NCI-H2107 treated with DMSO at 0.1 percent for 48 hours (cell line): ENCODE results near the gene TFR2.
A peak's percentile ranks its signal among the peaks of the same experiment; 100 is the strongest.

Experiments used
- DNase-seq: peaks from one replicate; lab custom pipeline; 2025; ENCODE audit not compliant: unreplicated experiment; lab: John Stamatoyannopoulos, UW

The TFR2 gene

DNA sequence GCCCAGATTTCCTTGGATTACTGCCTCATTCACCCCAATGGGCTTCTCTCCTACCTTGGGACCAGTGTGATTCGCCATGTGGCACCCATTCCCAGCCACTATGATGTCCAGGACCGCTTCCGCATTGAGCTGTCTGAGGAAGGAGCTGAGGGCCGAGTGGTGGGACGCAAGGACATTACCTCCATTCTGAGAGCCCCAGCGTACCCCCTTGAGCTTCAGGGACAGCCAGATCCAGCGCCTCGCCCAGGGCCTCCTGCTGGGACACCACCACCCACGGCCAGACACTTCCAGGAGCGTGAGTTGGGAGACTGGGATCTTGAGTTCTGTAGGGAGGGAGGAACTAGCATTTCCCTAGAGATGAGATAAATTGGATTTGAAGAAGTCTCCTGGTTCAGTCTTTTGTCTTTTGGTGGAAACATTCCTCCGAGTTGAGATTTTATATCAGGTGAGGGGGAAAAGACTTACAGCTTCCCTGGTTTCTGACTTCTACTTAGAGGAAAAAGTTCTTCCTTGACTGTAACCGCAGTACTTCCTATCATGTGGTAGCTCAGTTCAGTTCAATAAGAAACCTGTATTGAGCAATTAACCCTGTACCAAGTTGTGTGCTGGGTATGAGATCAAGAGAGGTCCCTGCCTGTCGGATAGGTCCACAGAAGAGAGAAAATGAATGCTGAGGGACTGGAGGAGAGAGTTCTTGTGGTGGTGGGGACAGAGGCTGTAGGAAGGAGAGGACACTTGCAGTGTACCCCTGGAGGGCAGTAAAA lies 27.8 kb downstream of the TFR2 start:
- no peak for DNase-seq

DNA sequence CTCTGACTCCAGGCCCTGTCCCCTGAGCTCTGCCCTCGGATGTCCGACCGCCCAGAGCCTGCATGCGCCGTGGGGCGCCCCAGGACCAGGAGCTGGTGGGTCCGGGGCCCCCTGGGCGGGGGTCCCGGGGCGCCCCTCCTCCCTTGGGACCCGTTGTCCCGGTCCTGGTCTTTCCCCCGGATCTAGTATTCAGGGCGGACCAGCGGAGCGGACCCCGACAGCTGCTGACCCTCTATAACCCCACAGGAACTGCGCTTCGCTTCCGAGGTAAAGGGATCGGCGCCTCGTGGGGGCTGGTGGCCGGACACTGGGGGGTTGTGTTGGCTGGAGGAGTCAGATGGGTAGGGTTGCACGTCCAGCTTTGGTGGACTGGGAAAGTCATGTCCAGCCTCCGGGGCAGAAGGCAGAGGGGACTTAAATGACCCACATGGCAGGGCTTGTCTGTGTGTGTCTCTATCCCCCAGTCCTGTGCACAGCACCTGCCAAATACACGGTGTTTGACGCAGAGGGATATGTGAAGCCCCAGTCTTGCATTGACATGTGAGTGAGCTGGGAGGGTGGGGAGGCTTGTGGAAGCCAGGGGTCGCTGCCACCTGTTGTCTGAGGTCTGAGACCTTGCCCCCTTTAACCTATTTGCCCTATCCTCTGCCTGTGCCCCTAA lies 28.5 kb downstream of the TFR2 start:
- DNase-seq, result no peak

GRCh38 chr7:100611983-100612729 lies 29.2 kb downstream of the TFR2 start, which contains the start of gene MOSPD3:
Gene MOSPD3, plus strand, starts transcription at chr7:100612540. Its CDS starts 252 bp downstream, at chr7:100612792.
- peak; percentile 99 for DNase-seq

GRCh38 chr7:100609958-100610357 lies 31.4 kb downstream of the TFR2 start:
- no peak for DNase-seq

DNA sequence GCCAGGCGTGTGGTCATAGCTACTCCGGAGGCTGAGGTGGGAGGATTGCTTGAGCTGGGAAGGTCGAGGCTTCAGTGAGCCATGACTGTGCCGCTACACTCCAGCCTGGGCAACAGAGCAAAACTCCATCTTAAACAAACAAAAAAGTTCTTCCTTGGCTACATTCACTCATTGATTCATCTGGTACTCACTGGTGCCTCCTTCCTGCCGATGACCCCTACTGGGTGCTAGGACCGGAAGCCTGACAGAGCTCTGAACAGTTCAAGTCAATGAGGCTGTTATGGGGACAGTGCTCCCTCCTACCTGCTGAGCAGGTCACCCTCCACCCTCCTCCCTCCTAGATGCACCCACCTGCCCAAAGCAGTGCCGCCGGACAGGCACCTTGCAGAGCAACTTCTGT lies 34.2 kb downstream of the TFR2 start:
- DNase-seq, result no peak

DNA sequence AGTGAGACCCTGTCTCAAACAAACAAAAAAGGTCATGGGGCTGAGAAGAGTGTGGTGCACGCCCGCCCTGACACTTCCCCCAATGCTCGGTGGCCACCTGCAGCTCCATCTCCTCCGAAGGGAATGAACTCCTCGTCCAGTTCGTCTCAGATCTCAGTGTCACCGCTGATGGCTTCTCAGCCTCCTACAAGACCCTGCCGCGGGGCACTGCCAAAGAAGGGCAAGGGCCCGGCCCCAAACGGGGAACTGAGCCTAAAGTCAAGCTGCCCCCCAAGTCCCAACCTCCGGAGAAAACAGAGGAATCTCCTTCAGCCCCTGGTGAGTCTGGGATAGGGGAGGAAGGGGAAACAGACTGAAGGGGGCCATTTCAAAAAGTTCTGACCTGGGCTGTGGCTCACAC lies 35.0 kb downstream of the TFR2 start:
- DNase-seq, result no peak

- no peak for DNase-seq
These were observed 36.1 kb downstream of the TFR2 start for GRCh38 chr7:100604976-100605911.

- DNase-seq, result no peak
These were observed 37.0 kb downstream of the TFR2 start for GRCh38 chr7:100604028-100604975.

GRCh38 chr7:100603726-100604027 lies 37.7 kb downstream of the TFR2 start:
- no peak for DNase-seq

DNA sequence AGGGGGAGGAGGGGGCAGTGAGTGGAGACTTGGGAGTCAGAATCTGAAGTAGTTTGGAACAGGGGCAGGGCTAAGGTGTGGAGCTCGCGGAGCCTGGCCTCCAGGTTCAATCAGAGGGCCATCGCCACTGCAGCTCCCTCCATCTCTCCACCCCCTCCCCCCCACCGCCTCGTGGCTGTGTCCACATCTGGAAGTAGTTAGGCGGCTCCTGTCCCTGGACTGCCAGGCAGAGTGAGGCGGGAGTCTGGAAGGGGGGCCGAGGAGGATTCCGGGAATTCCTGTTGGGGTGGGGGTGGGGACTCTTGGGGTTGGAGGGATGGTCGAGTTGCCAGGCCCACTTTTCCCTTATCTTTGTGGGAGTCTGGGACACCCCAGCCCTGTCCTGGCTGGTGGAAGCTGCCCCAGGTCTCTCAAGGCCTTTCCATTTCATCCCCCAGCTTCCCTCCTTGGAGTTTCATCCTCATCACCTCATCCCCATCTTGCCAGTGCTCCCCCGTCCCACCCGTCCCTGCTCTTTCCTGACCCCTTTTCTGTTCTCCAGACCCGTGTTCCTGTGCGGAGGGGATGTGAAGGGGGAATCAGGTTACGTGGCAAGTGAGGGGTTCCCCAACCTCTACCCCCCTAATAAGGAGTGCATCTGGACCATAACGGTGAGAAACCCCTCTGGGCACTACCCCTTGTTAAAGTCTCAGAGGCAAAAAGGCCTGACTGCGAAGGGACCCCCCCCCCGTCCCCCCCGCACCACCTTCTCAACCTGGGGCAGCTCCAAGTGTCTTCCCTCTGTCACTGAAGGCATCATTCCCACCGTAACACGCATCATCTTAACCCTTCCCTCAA lies 38.2 kb downstream of the TFR2 start:
- DNase-seq, result no peak

GRCh38 chr7:100600730-100601038 lies 40.7 kb downstream of the TFR2 start:
- DNase-seq, result no peak

DNA sequence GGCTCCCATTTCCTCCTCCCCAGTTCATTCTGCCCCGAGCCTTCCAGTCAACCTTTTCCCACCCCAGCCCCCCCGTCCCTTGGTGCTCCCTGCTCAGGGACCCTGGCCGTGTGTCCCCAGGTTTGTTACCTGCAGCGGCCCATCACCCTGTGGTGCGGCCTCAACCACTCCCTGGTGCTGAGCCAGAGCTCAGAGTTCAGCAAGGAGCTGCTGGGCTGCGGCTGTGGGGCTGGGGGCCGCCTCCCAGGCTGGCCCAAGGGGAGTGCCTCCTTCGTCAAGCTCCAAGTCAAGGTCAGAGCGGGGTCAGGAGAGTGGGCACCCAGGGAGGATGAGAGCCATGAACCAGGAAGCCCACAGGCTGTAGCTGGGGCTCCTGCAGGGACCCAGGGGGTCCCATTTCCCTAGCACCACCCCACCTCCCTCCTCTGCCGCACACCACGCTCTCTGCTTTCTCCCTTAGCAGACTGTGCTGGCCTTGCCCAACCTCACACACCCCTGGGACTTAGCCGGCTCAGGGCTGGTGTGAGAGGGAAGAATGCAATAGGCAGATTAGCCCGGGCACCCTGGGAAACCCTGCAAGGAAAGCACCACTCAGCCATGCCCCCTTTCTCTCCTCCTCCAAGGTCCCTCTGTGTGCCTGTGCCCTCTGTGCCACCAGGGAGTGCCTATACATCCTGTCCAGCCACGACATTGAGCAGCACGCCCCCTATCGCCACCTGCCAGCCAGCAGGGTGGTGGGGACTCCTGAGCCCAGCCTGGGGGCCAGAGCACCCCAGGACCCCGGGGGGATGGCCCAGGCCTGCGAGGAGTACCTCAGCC lies 41.2 kb downstream of the TFR2 start:
- DNase-seq, result no peak

GRCh38 chr7:100598425-100598824 lies 42.9 kb downstream of the TFR2 start:
- no peak for DNase-seq

GRCh38 chr7:100595188-100595587 lies 46.2 kb downstream of the TFR2 start:
- no peak for DNase-seq

- no peak for DNase-seq
These were observed 49.8 kb downstream of the TFR2 start for GRCh38 chr7:100591596-100591995.

- no peak for DNase-seq
These were observed 51.1 kb downstream of the TFR2 start for GRCh38 chr7:100590077-100590737.

DNA sequence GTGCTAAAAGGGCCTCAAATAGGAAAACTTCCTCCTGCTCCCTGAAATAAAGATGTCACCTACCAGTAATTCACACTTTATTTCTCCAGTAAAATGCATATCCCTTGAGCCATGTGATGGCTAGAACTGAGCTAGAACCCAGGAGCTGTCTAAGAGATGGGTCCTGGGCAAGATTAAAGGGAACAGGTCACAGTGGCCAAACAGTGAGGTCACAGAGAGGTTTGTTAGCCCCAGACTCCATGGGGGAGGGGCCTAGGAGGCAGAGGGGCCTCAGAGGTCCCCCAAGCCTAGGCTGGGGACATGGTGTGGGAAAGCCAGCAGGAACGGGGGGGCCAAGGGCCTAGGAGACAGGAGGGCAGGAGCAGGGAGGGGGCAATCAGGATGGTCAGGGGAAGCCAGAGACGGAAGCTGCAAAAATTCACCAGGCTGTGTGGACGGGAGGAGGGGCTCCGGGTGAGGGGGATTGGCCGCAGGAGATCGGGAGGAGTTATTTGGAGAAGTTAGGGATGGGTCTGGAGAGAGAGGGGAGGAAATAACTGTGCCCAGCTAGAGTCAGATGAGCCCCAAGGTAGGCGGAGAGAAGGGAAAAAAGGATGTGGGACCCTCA lies 51.9 kb downstream of the TFR2 start:
- DNase-seq, result no peak
